Urinary bladder (tissue), 4 donors: ENCODE data around the gene PLEKHA8. TPM values are rescaled to one million over a fixed set of nuclear protein-coding genes. Genes with fewer than 3 reads are reported as not detected.

Experiments used
- DNase-seq: peaks from one replicate; pipeline ENCODE4 v3.0.0-alpha.2; 2015; ENCODE audit errors: extremely low spot score
- H3K27ac ChIP-seq: one replicate; pipeline ENCODE4 v1.5.1; 2013; ENCODE audit warnings: low read depth, mild to moderate bottlenecking, moderate library complexity
- H3K36me3 ChIP-seq: one replicate; pipeline ENCODE4 v1.6.1; 2013; ENCODE audit warnings: mild to moderate bottlenecking, moderate library complexity; ENCODE audit not compliant: insufficient read depth
- H3K4me1 ChIP-seq: one replicate; pipeline ENCODE4 v1.6.1; 2013; ENCODE audit warnings: mild to moderate bottlenecking, moderate library complexity; ENCODE audit not compliant: insufficient read depth
- H3K4me3 ChIP-seq: one replicate; pipeline ENCODE4 v1.5.1; 2013; ENCODE audit warnings: low read depth, low read length
- WGBS: extraction: QIAGEN DNeasy Blood & Tissue Kit; methylation state at CpG from one replicate; pipeline ENCODE4 v1.1.7; 2013; 5-methylcytosine and 5-hydroxymethylcytosine counted together
- polyA plus RNA-seq: library from polyadenylated mRNA; stranded (reverse); fragments of 200-250 nt; gene quantifications from one replicate; pipeline ENCODE4 v1.2.3, GENCODE V29; 2013
- total RNA-seq: library from RNA; depleted of rRNA; stranded (reverse); fragments of >200 nt; gene quantifications from one replicate; pipeline ENCODE4 v1.2.3, GENCODE V29; 2014
- donor health status: healthy with polysubstance abuse.
- donor health status: healthy.

The PLEKHA8 gene
- total and polyA plus RNA-seq, 2 donors: 4.6 to 21.3 TPM

- Histone ChIP-seq H3K27ac (peak overlapping the region; percentile 88), H3K4me1 (no peaks in the 10 kb centered on the region), H3K4me3 (peak overlapping the region; percentile 84), H3K36me3 (no peaks in the 10 kb centered on the region)
- no peak for DNase-seq
- under 1% methylated on average over 42 of the region's 42 CpGs for WGBS
These were observed 780 bp downstream of the PLEKHA8 start for GRCh38 chr7:30028749-30029635.

DNA sequence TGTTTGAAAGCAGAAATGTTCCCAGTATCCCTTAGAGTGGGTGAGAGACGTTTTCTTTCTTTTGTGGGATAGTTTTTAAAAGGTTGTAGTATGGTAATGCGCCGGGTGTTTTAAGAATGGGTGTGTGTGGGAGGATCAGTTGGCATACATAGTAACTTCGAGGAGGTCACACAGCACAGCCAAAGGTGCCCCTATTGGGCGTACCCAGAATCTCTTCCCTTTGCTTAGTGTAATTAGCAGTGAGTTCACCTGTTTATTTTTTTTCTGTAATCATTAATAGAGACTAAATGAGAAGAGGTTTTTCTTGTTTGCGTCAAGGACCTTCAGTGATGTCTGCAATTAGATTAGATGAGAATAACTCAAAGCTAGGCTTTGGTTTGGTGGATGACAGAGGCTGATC is 1.5 kb downstream of the PLEKHA8 start:
- no peak for DNase-seq
- Histone ChIP-seq H3K27ac (no peak overlapping the region), H3K4me3 (no peak overlapping the region), H3K4me1 (no peaks in the 10 kb centered on the region), H3K36me3 (no peaks in the 10 kb centered on the region)
- WGBS: 37% methylated on average over 6 of the region's 6 CpGs

DNA sequence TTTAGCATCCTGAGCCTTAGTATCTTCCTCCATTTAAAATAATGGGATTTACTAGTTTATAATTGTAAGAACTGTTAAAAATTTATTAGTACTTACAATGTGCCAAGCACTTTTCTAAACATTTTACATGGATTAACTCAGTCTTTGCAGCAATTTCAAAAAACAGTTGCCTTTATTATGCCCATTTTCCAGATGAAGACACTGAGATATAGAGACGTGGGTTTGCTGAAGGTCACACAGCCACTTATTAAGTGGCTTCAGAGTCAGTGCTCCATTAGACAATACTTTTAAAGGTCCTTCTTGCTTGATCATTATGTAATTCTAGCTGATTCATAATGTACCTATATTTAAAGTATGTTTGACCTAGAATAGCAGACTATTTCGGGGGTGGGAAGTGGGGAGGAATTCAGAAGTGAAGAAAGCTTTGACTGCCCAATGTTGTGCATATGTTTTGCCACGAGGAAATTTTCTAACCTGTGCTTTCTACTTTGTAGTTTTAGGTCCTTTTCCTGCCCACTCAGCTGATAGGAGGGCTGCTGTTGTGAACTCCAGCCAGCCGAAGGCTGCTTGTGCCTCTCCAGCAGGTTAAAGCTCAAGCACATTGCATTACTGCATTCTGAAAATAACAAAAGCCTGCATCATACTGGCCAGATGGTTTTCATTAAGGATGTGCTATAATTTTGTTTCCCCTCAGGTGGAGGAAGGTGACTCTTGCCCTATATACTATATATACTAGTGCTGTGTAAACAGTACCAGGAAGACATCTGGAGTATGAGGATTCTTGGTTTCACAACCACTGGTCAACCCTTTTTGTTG is 4.3 kb downstream of the PLEKHA8 start:
- no peak overlapping the region for H3K27ac ChIP-seq
- H3K36me3 ChIP-seq: no peaks in the 10 kb centered on the region
- 59% methylated on average over 4 of the region's 4 CpGs for WGBS
- H3K4me1 ChIP-seq: no peaks in the 10 kb centered on the region
- DNase-seq: no peak
- H3K4me3 ChIP-seq: no peak overlapping the region

DNA sequence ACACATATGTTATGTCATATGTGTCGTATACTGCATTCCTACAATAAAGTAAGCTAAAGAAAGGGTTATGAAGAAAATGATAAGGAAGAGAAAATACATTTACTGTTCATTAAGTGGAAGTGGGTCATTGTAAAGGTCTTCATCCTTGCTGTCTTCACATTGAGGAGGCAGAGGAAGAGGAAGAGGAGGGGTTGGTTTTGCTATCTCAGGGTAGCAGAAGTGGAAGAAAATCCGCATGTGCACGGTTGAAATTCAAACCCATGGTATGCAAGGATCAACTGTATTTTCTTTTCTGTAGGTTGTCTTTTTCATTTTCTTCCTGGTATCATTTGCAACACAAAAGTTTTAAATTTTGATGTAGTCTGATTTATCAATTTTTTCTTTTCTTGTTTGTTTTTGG is 6.3 kb downstream of the PLEKHA8 start:
- Histone ChIP-seq H3K36me3 (no peaks in the 10 kb centered on the region), H3K4me1 (no peaks in the 10 kb centered on the region), H3K4me3 (no peak overlapping the region), H3K27ac (no peak overlapping the region)
- WGBS: 94% methylated on average over 3 of the region's 3 CpGs
- DNase-seq: no peak

GRCh38 chr7:30036220-30036619 is 8.0 kb downstream of the PLEKHA8 start:
- no peak overlapping the region for H3K4me3 ChIP-seq
- no peak overlapping the region for H3K27ac ChIP-seq
- no peaks in the 10 kb centered on the region for H3K36me3 ChIP-seq
- 84% methylated on average over 2 of the region's 2 CpGs for WGBS
- no peaks in the 10 kb centered on the region for H3K4me1 ChIP-seq
- no peak for DNase-seq

GRCh38 chr7:30038196-30038980 is 10.2 kb downstream of the PLEKHA8 start:
- H3K27ac ChIP-seq: no peak overlapping the region
- 69% methylated on average over 3 of the region's 3 CpGs for WGBS
- no peaks in the 10 kb centered on the region for H3K36me3 ChIP-seq
- H3K4me3 ChIP-seq: no peak overlapping the region
- no peaks in the 10 kb centered on the region for H3K4me1 ChIP-seq
- DNase-seq: no peak

DNA sequence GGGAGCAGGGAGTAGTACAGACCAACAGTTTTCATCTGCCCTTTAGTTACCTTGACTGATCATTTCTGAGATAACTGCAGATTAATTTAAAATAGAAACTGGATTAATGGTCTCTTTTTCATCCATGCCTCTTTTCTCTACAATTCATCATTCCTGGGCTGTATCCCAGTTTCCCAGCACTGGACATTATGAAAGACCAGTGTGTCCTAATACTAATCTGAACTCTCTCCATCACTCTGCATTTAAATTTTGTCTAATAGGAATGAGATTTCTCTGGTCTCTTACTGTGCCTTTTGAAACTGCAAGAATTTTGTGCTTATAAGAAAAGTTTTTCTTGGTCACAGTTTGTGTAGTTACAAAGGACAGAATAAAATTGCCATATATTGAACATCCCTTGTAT is 12.7 kb downstream of the PLEKHA8 start:
- no peak for DNase-seq
- no peak overlapping the region for H3K4me3 ChIP-seq
- H3K27ac ChIP-seq: no peak overlapping the region
- no peaks in the 10 kb centered on the region for H3K36me3 ChIP-seq
- H3K4me1 ChIP-seq: no peaks in the 10 kb centered on the region

- WGBS: 86% methylated on average over 4 of the region's 4 CpGs
- no peaks in the 10 kb centered on the region for H3K36me3 ChIP-seq
- H3K4me1 ChIP-seq: no peaks in the 10 kb centered on the region
- DNase-seq: no peak
- H3K4me3 ChIP-seq: no peak overlapping the region
- H3K27ac ChIP-seq: no peak overlapping the region
These were observed 13.5 kb downstream of the PLEKHA8 start for GRCh38 chr7:30041526-30042269.

GRCh38 chr7:30046127-30046770 is 18.0 kb downstream of the PLEKHA8 start:
- DNase-seq: no peak
- 99% methylated on average over 3 of the region's 3 CpGs for WGBS
- Histone ChIP-seq H3K4me3 (no peak overlapping the region), H3K27ac (no peak overlapping the region), H3K36me3 (no peaks in the 10 kb centered on the region), H3K4me1 (no peaks in the 10 kb centered on the region)

DNA sequence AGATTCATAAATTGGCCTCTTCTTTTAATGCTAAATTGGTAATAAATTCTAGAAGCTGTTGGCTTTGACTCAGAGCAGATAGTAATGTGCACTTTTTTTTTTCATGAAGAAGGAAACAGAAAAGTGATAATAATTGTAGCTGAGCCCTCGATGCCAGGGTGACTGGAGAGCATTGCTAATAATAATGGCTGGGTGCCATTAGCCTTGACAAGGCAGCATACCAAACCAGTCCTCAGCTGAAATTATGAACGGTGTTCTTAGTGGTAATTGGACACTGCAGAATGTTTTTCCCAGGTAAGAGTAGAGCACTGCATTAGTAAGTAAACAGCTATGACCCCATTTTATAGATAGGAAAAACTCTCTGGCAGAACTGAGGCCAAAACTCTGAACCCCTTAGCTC is 18.9 kb downstream of the PLEKHA8 start:
- DNase-seq: no peak
- 75% methylated on average over 2 of the region's 2 CpGs for WGBS
- peaks cover 2% of the 10 kb centered on the region for H3K36me3 ChIP-seq
- no peaks in the 10 kb centered on the region for H3K4me1 ChIP-seq
- no peak overlapping the region for H3K27ac ChIP-seq
- H3K4me3 ChIP-seq: no peak overlapping the region

- H3K36me3 ChIP-seq: peaks cover 2% of the 10 kb centered on the region
- H3K27ac ChIP-seq: no peak overlapping the region
- WGBS: 92% methylated on average over 2 of the region's 2 CpGs
- DNase-seq: no peak
- no peak overlapping the region for H3K4me3 ChIP-seq
- H3K4me1 ChIP-seq: no peaks in the 10 kb centered on the region
These were observed 20.4 kb downstream of the PLEKHA8 start for GRCh38 chr7:30048582-30048981.

DNA sequence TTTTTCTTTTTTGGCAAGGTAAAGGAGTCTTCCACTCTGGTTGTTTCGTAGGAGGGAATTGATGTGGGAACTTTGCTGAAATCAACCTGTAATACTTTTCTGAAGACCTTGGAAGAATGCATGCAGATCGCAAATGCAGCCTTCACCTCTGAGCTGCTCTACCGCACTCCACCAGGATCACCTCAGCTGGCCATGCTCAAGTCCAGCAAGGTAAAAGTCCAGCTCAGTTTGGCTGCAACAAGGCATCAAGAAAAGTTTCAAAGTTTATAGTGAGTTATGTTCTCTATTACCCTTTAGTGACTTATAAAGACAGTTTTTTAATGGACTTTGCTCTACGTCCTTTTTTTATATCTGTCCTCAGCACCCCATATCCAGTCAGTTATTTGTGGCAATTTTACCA is 21.0 kb downstream of the PLEKHA8 start:
- H3K27ac ChIP-seq: no peak overlapping the region
- H3K4me3 ChIP-seq: no peak overlapping the region
- peaks cover 2% of the 10 kb centered on the region for H3K36me3 ChIP-seq
- DNase-seq: no peak
- no peaks in the 10 kb centered on the region for H3K4me1 ChIP-seq
- WGBS: 95% methylated on average over 4 of the region's 4 CpGs
